Erythroblast (primary cell): ENCODE results near the gene C2CD4B.

Experiments used
- GATA1 ChIP-seq: IDR thresholded peaks from 2 replicates; pipeline ENCODE4 v1.6.1; 2011; ENCODE audit warnings: low read depth, mild to moderate bottlenecking, control low read depth, low read length, moderate library complexity
- POLR2A ChIP-seq: IDR thresholded peaks from 2 replicates; pipeline ENCODE4 v1.6.1; 2011; ENCODE audit warnings: mild to moderate bottlenecking, low read length

- TF ChIP-seq POLR2A = no peak
- TF ChIP-seq GATA1 = no peak
Observed at GRCh38 chr15:62164014-62164395, 1.1 kb downstream of the C2CD4B start.
